IMR-90 (cell line): ENCODE results near the gene RMDN3. TPM values are rescaled to one million over a fixed set of nuclear protein-coding genes. Genes with fewer than 3 reads are reported as not detected.

Experiments used
- ATAC-seq: fragments of 200-7000 bp; cut with Tn5 transposase; 2 replicates; pipeline ENCODE4 v1.9.1; 2020; ENCODE audit warnings: low read depth, mild to moderate bottlenecking, moderate library complexity
- BruUV-seq: library from RNA; stranded (reverse); fragments of 400-500 nt; replicated peaks from 2 replicates; lab custom pipeline; 2021; lab: Mats Ljungman, UMichigan
- CTCF ChIA-PET: fragments of 300-600 bp; formaldehyde crosslinking; extraction: SDS; loops from one replicate; lab custom pipeline; 2021; ENCODE audit warnings: antibody characterized with exemption; lab: Yijun Ruan, JAX
- POLR2A ChIA-PET: fragments of 300-600 bp; sonication (Branson Sonifier 250); formaldehyde crosslinking; loops from one replicate; lab custom pipeline; 2022; ENCODE audit warnings: antibody characterized with exemption; ENCODE audit not compliant: unreplicated experiment; lab: Charles Lee
- DNase-seq: peaks from one replicate; pipeline ENCODE4 v3.0.0; 2013
- H2AFZ ChIP-seq: replicated peaks from 2 replicates; pipeline ENCODE3; 2013; ENCODE audit warnings: low read length, mild to moderate bottlenecking; ENCODE audit not compliant: poor library complexity
- H2AK5ac ChIP-seq: 2 replicates; pipeline ENCODE4 v1.6.1; 2013; ENCODE audit warnings: low read depth, low read length, inconsistent platforms
- H2AK9ac ChIP-seq: replicated peaks from 2 replicates; pipeline ENCODE3; 2013; ENCODE audit warnings: mild to moderate bottlenecking, low read depth, low read length, moderate library complexity; ENCODE audit not compliant: poor library complexity
- H2BK120ac ChIP-seq: 2 replicates; pipeline ENCODE4 v1.6.1; 2013; ENCODE audit warnings: low read depth, low read length, inconsistent platforms
- H2BK15ac ChIP-seq: 3 replicates; pipeline ENCODE4 v1.6.1; 2013; ENCODE audit warnings: low read depth, low read length, inconsistent platforms
- H2BK20ac ChIP-seq: 2 replicates; pipeline ENCODE4 v1.6.1; 2013; ENCODE audit warnings: low read depth, mild to moderate bottlenecking, inconsistent platforms, low read length, moderate library complexity
- H2BK5ac ChIP-seq: 2 replicates; pipeline ENCODE4 v1.6.1; 2013; ENCODE audit warnings: mild to moderate bottlenecking, low read depth, low read length, inconsistent platforms; ENCODE audit not compliant: poor library complexity, severe bottlenecking
- H3K14ac ChIP-seq: replicated peaks from 2 replicates; pipeline ENCODE4 v1.6.1; 2013; ENCODE audit warnings: low read depth, low read length, inconsistent platforms
- H3K18ac ChIP-seq: 2 replicates; pipeline ENCODE4 v1.6.1; 2013; ENCODE audit warnings: low read depth, low read length, control low read depth
- H3K23ac ChIP-seq: 2 replicates; pipeline ENCODE4 v1.6.1; 2013; ENCODE audit warnings: low read depth, low read length, inconsistent platforms
- H3K27ac ChIP-seq: 2 replicates; pipeline ENCODE4 v1.5.1; 2013; ENCODE audit warnings: mild to moderate bottlenecking, control low read depth, low read length; ENCODE audit not compliant: insufficient read depth
- H3K27me3 ChIP-seq: 2 replicates; pipeline ENCODE4 v1.6.1; 2013; ENCODE audit warnings: low read length; ENCODE audit not compliant: control insufficient read depth, insufficient read depth
- H3K36me3 ChIP-seq: 2 replicates; pipeline ENCODE4 v1.6.1; 2013; ENCODE audit warnings: low read length, mixed read lengths; ENCODE audit not compliant: control insufficient read depth, insufficient read depth
- H3K4ac ChIP-seq: 2 replicates; pipeline ENCODE4 v1.6.1; 2013; ENCODE audit warnings: low read depth, low read length, inconsistent platforms
- H3K4me1 ChIP-seq: 2 replicates; pipeline ENCODE4 v1.6.1; 2013; ENCODE audit warnings: low read length, mixed read lengths; ENCODE audit not compliant: control insufficient read depth, insufficient read depth
- H3K4me2 ChIP-seq: 2 replicates; pipeline ENCODE4 v1.6.1; 2013; ENCODE audit warnings: low read depth, mild to moderate bottlenecking, control low read depth, low read length, moderate library complexity
- H3K4me3 ChIP-seq: 2 replicates; pipeline ENCODE4 v1.5.1; 2013; ENCODE audit warnings: low read depth, mild to moderate bottlenecking, control low read depth, low read length, moderate library complexity; ENCODE audit not compliant: insufficient read depth
- H3K56ac ChIP-seq: 2 replicates; pipeline ENCODE4 v1.6.1; 2013; ENCODE audit warnings: low read length, inconsistent platforms; ENCODE audit not compliant: insufficient read depth; ENCODE audit errors: extremely low read depth
- H3K79me1 ChIP-seq, 2 experiments: 2 replicates each; pipeline ENCODE4 v1.6.1; 2013; ENCODE audit warnings: low read length in 2 of 2, inconsistent platforms in 1 of 2, low read depth in 1 of 2
- H3K9ac ChIP-seq: 2 replicates; pipeline ENCODE4 v1.6.1; 2013; ENCODE audit warnings: low read depth, low read length, control low read depth
- H3K9me1 ChIP-seq: 2 replicates; pipeline ENCODE4 v1.6.1; 2013; ENCODE audit warnings: low read length, inconsistent platforms; ENCODE audit not compliant: insufficient read depth
- H3K9me3 ChIP-seq: 2 replicates; pipeline ENCODE4 v1.6.1; 2013; ENCODE audit warnings: low read length; ENCODE audit not compliant: control insufficient read depth, insufficient read depth
- H4K20me1 ChIP-seq: 2 replicates; pipeline ENCODE4 v1.6.1; 2013; ENCODE audit warnings: low read length, inconsistent platforms; ENCODE audit not compliant: insufficient read depth
- H4K5ac ChIP-seq: 2 replicates; pipeline ENCODE4 v1.6.1; 2013; ENCODE audit warnings: mild to moderate bottlenecking, low read depth, low read length, control low read depth
- H4K8ac ChIP-seq, 2 experiments: 2 replicates each; pipeline ENCODE4 v1.6.1; 2013; ENCODE audit warnings: low read depth in 2 of 2, low read length in 2 of 2, control low read depth in 1 of 2, inconsistent platforms in 1 of 2
- H4K91ac ChIP-seq: 2 replicates; pipeline ENCODE4 v1.6.1; 2013; ENCODE audit warnings: low read depth, low read length, inconsistent platforms; ENCODE audit not compliant: insufficient read depth
- BHLHE40 ChIP-seq: fragments of 150-350 bp; IDR thresholded peaks from 2 replicates; pipeline ENCODE4 v1.6.1; 2016; ENCODE audit warnings: mild to moderate bottlenecking, low read depth, low read length
- CHD1 ChIP-seq: IDR thresholded peaks from 2 replicates; pipeline ENCODE4 v1.6.1; 2012; ENCODE audit warnings: low read depth, low read length, improper control_type of control experiment
- CTCF ChIP-seq: conservative IDR thresholded peaks from 2 replicates; pipeline ENCODE4 v1.5.1; 2012; ENCODE audit warnings: mild to moderate bottlenecking, low read depth, low read length, improper control_type of control experiment
- ELK1 ChIP-seq: fragments of 150-350 bp; IDR thresholded peaks from 2 replicates; pipeline ENCODE4 v1.6.1; 2016; ENCODE audit warnings: low read depth, mild to moderate bottlenecking, low read length, moderate library complexity, borderline replicate concordance
- FOS ChIP-seq: fragments of 150-350 bp; IDR thresholded peaks from 2 replicates; pipeline ENCODE4 v1.6.1; 2016; ENCODE audit warnings: low read depth, low read length
- MAFK ChIP-seq: IDR thresholded peaks from 2 replicates; pipeline ENCODE4 v1.6.1; 2012; ENCODE audit warnings: low read depth, low read length, improper control_type of control experiment
- MXI1 ChIP-seq: IDR thresholded peaks from 2 replicates; pipeline ENCODE4 v1.6.1; 2012; ENCODE audit warnings: low read depth, mild to moderate bottlenecking, low read length, moderate library complexity, borderline replicate concordance
- NFE2L2 ChIP-seq: fragments of 150-350 bp; IDR thresholded peaks from 2 replicates; pipeline ENCODE4 v1.6.1; 2016; ENCODE audit warnings: low read depth, mild to moderate bottlenecking, low read length
- POLR2A ChIP-seq: IDR thresholded peaks from 2 replicates; pipeline ENCODE4 v1.6.1; 2012; ENCODE audit warnings: mild to moderate bottlenecking, low read depth, low read length
- RAD21 ChIP-seq: IDR thresholded peaks from 2 replicates; pipeline ENCODE4 v1.6.1; 2012; ENCODE audit warnings: low read length, improper control_type of control experiment
- RFX5 ChIP-seq: IDR thresholded peaks from 2 replicates; pipeline ENCODE4 v1.8.0; 2012; ENCODE audit warnings: low read depth, mild to moderate bottlenecking, low read length, moderate library complexity
- SMC3 ChIP-seq: fragments of 150-350 bp; IDR thresholded peaks from 2 replicates; pipeline ENCODE4 v1.6.1; 2016; ENCODE audit warnings: low read depth, mild to moderate bottlenecking, antibody characterized with exemption, low read length, moderate library complexity
- USF2 ChIP-seq: fragments of 150-350 bp; IDR thresholded peaks from 2 replicates; pipeline ENCODE4 v1.6.1; 2017; ENCODE audit warnings: mild to moderate bottlenecking, antibody characterized with exemption, low read length, low read depth
- WGBS, 2 experiments: methylation state at CpG; one replicate each; pipeline versions ENCODE4 v1.1.5 to v1.1.7; 2013; ENCODE audit warnings: missing lambda C conversion rate in 2 of 2; ENCODE audit not compliant: insufficient read length in 1 of 2; ENCODE audit errors: extremely low coverage in 2 of 2; 5-methylcytosine and 5-hydroxymethylcytosine counted together
- dilution Hi-C: fragments of 300-500 bp; cut with HindIII; formaldehyde crosslinking; loops from one replicate; pipeline ENCODE4 v1.14.3; 2018; ENCODE audit warnings: low sequenced_read_pairs; ENCODE audit not compliant: unreplicated experiment
- in situ Hi-C: fragments of 300-500 bp; cut with MboI; formaldehyde crosslinking; loops from 3 replicates; pipeline ENCODE4 v1.14.3; 2019; ENCODE audit warnings: low sequenced_read_pairs, inconsistent platforms, mixed read lengths
- intact Hi-C: fragments of 100-400 bp; cut with micrococcal nuclease; formaldehyde crosslinking; loops from 2 replicates; pipeline ENCODE4 v1.10.0; 2022
- polyA plus RNA-seq, 3 experiments: library from polyadenylated mRNA; depleted of rRNA; stranded (reverse); fragments of >200 nt; gene quantifications; 2 replicates each; pipeline ENCODE4 v1.2.3, GENCODE V29; 2012; ENCODE audit warnings: low replicate concordance in 1 of 3
- total RNA-seq: library from RNA; depleted of rRNA; stranded (reverse); fragments of >200 nt; gene quantifications from 2 replicates; pipeline ENCODE4 v1.2.3, GENCODE V29; 2012

The RMDN3 gene
- total and polyA plus RNA-seq, 2 of the 4 experiments (the other 2 are of a cell fraction): 14.7 to 25.7 TPM

- Histone ChIP-seq H3K4me2 (no peak overlapping the region), H3K56ac (no peak overlapping the region), H2BK15ac (no peak overlapping the region), H3K18ac (no peak overlapping the region), H4K20me1 (no peaks in the 10 kb centered on the region), H4K91ac (no peak overlapping the region), H3K4ac (no peak overlapping the region), H3K36me3 (peaks cover 18% of the 10 kb centered on the region), H4K8ac (no peak overlapping the region), H2BK20ac (no peak overlapping the region), H3K14ac (no peak overlapping the region), H3K27me3 (no peaks in the 10 kb centered on the region), H3K23ac (no peak overlapping the region), H3K79me1 (no peaks in the 10 kb centered on the region; a peak in 2 of 4 replicates), H3K9me1 (no peaks in the 10 kb centered on the region), H3K4me1 (no peaks in the 10 kb centered on the region), H3K9ac (no peak overlapping the region), H2AFZ (no peak overlapping the region), H3K4me3 (no peak overlapping the region), H3K27ac (no peak overlapping the region), H2BK120ac (no peak overlapping the region), H4K5ac (no peak overlapping the region), H3K9me3 (no peaks in the 10 kb centered on the region), H2AK5ac (no peak overlapping the region), H2BK5ac (no peak overlapping the region), H2AK9ac (no peak overlapping the region)
- TF ChIP-seq RAD21 (no peak), RFX5 (no peak), MAFK (no peak), FOS (no peak), CTCF (no peak), SMC3 (no peak), USF2 (no peak), NFE2L2 (no peak), POLR2A (no peak), ELK1 (no peak), MXI1 (no peak), BHLHE40 (no peak), CHD1 (no peak)
- CTCF ChIA-PET: no interaction called here
- in situ Hi-C loops: no loop called here
- ATAC-seq: no peak
- DNase-seq: no peak
- BruUV-seq: no TSS peak
- no CpG with 5 or more reads among the region's 3 CpGs for WGBS, 2 experiments
- dilution Hi-C loops: no loop called here
- POLR2A ChIA-PET: no interaction called here
- intact Hi-C loops: no loop called here
Observed at GRCh38 chr15:40731034-40731433, 24.0 kb downstream of the RMDN3 start.
